CD4-positive, alpha-beta T cell (primary cell): ENCODE measurements around the gene AGER. TPM values are rescaled to one million over a fixed set of nuclear protein-coding genes. Genes with fewer than 3 reads are reported as not detected.
A peak's percentile ranks its signal among the peaks of the same experiment; 100 is the strongest.

Source experiments
- ATAC-seq: fragments of 200-7000 bp; cut with Tn5 transposase; one replicate; pipeline ENCODE4 v1.10.0; 2022; ENCODE audit warnings: mild to moderate bottlenecking; ENCODE audit not compliant: poor library complexity
- CTCF ChIA-PET: fragments of 350-600 bp; sonication (Branson Sonifier 250); formaldehyde crosslinking; loops from one replicate; lab custom pipeline; 2021; ENCODE audit warnings: antibody characterized with exemption, inconsistent platforms; lab: Charles Lee
- POLR2A ChIA-PET: fragments of 350-600 bp; sonication (Branson Sonifier 250); formaldehyde crosslinking; loops from one replicate; lab custom pipeline; 2021; ENCODE audit warnings: antibody characterized with exemption, inconsistent platforms; lab: Charles Lee
- DNase-seq, 14 experiments: peaks; one replicate each; pipeline ENCODE4 v3.0.0-alpha.2; 2013 to 2020; ENCODE audit warnings: mixed read lengths in 2 of 14
- H3K27ac ChIP-seq, 2 donors: one replicate each; pipeline versions ENCODE4 v1.5.1 to v1.7.0; 2013; ENCODE audit warnings: low read length in 2 of 2, low read depth in 1 of 2, mild to moderate bottlenecking in 1 of 2
- H3K27me3 ChIP-seq, 2 experiments: 1 replicate in 1 of 2; 2 replicates in 1 of 2; pipeline versions ENCODE4 v1.6.1 to v1.7.0; 2013; ENCODE audit warnings: low read length in 2 of 2, control low read depth in 1 of 2, mild to moderate bottlenecking in 1 of 2, moderate library complexity in 1 of 2; ENCODE audit not compliant: insufficient read depth in 2 of 2, control insufficient read depth in 1 of 2
- H3K36me3 ChIP-seq: one replicate; pipeline ENCODE4 v1.6.1; 2013; ENCODE audit warnings: low read length, control low read depth; ENCODE audit not compliant: insufficient read depth
- H3K4me1 ChIP-seq: one replicate; pipeline ENCODE4 v1.6.1; 2013; ENCODE audit warnings: low read length, control low read depth; ENCODE audit not compliant: insufficient read depth
- H3K4me3 ChIP-seq: one replicate; pipeline ENCODE4 v1.5.1; 2013; ENCODE audit warnings: mild to moderate bottlenecking, low read length, moderate library complexity
- H3K9me3 ChIP-seq, 2 experiments: 1 replicate in 1 of 2; 2 replicates in 1 of 2; pipeline versions ENCODE4 v1.6.1 to v1.7.0; 2013; ENCODE audit warnings: low read length in 2 of 2, mild to moderate bottlenecking in 2 of 2, control low read depth in 1 of 2, moderate library complexity in 1 of 2; ENCODE audit not compliant: control insufficient read depth in 1 of 2, insufficient read depth in 1 of 2
- H3K27ac Mint-ChIP-seq: one replicate; pipeline ENCODE4 v1.8.0; 2020; ENCODE audit warnings: mixed read lengths
- H3K27me3 Mint-ChIP-seq: one replicate; pipeline ENCODE4 v1.8.0; 2021; ENCODE audit warnings: mixed read lengths
- H3K36me3 Mint-ChIP-seq: one replicate; pipeline ENCODE4 v1.8.0; 2021; ENCODE audit warnings: low read depth, mixed read lengths
- H3K4me1 Mint-ChIP-seq: one replicate; pipeline ENCODE4 v1.8.0; 2021; ENCODE audit warnings: low read depth, mixed read lengths
- H3K4me3 Mint-ChIP-seq: one replicate; pipeline ENCODE4 v1.8.0; 2020; ENCODE audit warnings: mild to moderate bottlenecking, mixed read lengths
- H3K9me3 Mint-ChIP-seq: one replicate; pipeline ENCODE4 v1.8.0; 2020; ENCODE audit warnings: mixed read lengths
- CTCF ChIP-seq: fragments of 200-600 bp; IDR thresholded peaks from one replicate; pipeline ENCODE4 v1.8.0; 2022; ENCODE audit warnings: antibody characterized with exemption, mild to moderate bottlenecking
- intact Hi-C, 2 experiments: fragments of 100-400 bp; cut with DNase I in 1 of 2; cut with micrococcal nuclease in 1 of 2; formaldehyde crosslinking; loops; one replicate each; pipeline versions ENCODE4 v1.15.1 to v1.9.0; 2023 to 2025; cut with DNase I, micrococcal nuclease
- total RNA-seq, 174 experiments: library from RNA in 2 of 174; stranded (reverse) in 2 of 174; gene quantifications; one replicate each; pipeline ENCODE4 v1.2.3 and lab custom pipeline; 2021 to 2026

The AGER gene
- total RNA-seq, 2 experiments from 2014 or later, result 23.5 to 27.0 TPM

GRCh38 chr6:32177183-32177787, 6.8 kb downstream of the AGER start:
- DNase-seq (peak in 6 of 14 experiments; percentile 27 to 63 (median 40)), ATAC-seq (peak; percentile 8)
- Histone ChIP-seq H3K27ac (peak overlapping the region; percentile 93 to 98), H3K36me3 (peaks cover 22% of the 10 kb centered on the region), H3K27me3 (no peaks in the 10 kb centered on the region), H3K9me3 (no peaks in the 10 kb centered on the region), H3K4me3 (peak overlapping the region; percentile 91), H3K4me1 (peaks cover 76% of the 10 kb centered on the region)
- TF ChIP-seq CTCF, result no peak
- intact Hi-C loops, result loop anchor here (1.0 to 10.0 kb wide), 3 partner anchors 47 to 220 kb away; partner anchors contain the start of genes FKBPL (in 2 of the 2), DXO (in 1 of the 2), NELFE (in 1 of the 2) and SKIC2 (in 1 of the 2)
- Mint-ChIP-seq H3K27ac (peak overlapping the region; percentile 85), H3K9me3 (no peaks in the 10 kb centered on the region), H3K36me3 (peaks cover 46% of the 10 kb centered on the region), H3K4me1 (peaks cover 71% of the 10 kb centered on the region), H3K4me3 (peak overlapping the region; percentile 91), H3K27me3 (no peaks in the 10 kb centered on the region)
- POLR2A ChIA-PET, result interaction anchor here (0.9 to 8.1 kb wide), 9 partner anchors 8 to 795 kb away, joined by 3 to 242 read pairs (median 4); partner anchors contain the start of genes ATF6B, BAG6, FKBPL and GPSM3
- CTCF ChIA-PET, result interaction anchor here (0.9 to 2.8 kb wide), 2 partner anchors 18 to 48 kb away, joined by 3 to 14 read pairs; no protein-coding TSS in a partner anchor

GRCh38 chr6:32176476-32177182, 7.4 kb downstream of the AGER start:
- ChIA-PET CTCF (interaction anchor here (2.8 kb wide), 1 partner anchor 19 kb away, joined by 14 read pairs; no protein-coding TSS in a partner anchor), POLR2A (interaction anchor here (1.0 to 8.1 kb wide), 9 partner anchors 8 to 795 kb away, joined by 3 to 242 read pairs (median 4); partner anchors contain the start of genes ATF6B, BAG6, FKBPL and GPSM3)
- H3K27ac ChIP-seq, result peak overlapping the region; percentile 93 to 98
- ATAC-seq (no peak), DNase-seq (no peak)
- no peaks in the 10 kb centered on the region for H3K9me3 ChIP-seq
- H3K27me3 Mint-ChIP-seq, result no peaks in the 10 kb centered on the region
- no peaks in the 10 kb centered on the region for H3K9me3 Mint-ChIP-seq
- H3K36me3 ChIP-seq, result peaks cover 16% of the 10 kb centered on the region
- H3K4me3 ChIP-seq, result peak overlapping the region; percentile 91
- peaks cover 71% of the 10 kb centered on the region for H3K4me1 ChIP-seq
- peak overlapping the region; percentile 85 for H3K27ac Mint-ChIP-seq
- intact Hi-C loops, result loop anchor here (1.0 to 10.0 kb wide), 5 partner anchors 15 to 219 kb away; partner anchors contain the start of genes FKBPL (in 2 of the 2), DXO (in 1 of the 2), NELFE (in 1 of the 2) and SKIC2 (in 1 of the 2)
- peak overlapping the region; percentile 91 for H3K4me3 Mint-ChIP-seq
- TF ChIP-seq CTCF, result no peak
- H3K27me3 ChIP-seq, result no peaks in the 10 kb centered on the region
- H3K36me3 Mint-ChIP-seq, result peaks cover 39% of the 10 kb centered on the region
- H3K4me1 Mint-ChIP-seq, result peaks cover 71% of the 10 kb centered on the region
